ENCODE results near the gene TNMD.

Gene TNMD

GRCh38 chrX:100591256-100592051 is 6.7 kb downstream of the TNMD start:
- no peak overlapping the region for H3K4me2 ChIP-seq (ENCODE audit: low read depth, low read length, poor library complexity, severe bottlenecking)
- no peaks in the 10 kb centered on the region for H3K9me3 ChIP-seq (ENCODE audit: insufficient read depth, low read depth, low read length)
- TF ChIP-seq EZH2phosphoT487 (IDR thresholded peaks at IDR 0.05; ENCODE audit: borderline replicate concordance) = no peak
- TF ChIP-seq, protein P1, sequence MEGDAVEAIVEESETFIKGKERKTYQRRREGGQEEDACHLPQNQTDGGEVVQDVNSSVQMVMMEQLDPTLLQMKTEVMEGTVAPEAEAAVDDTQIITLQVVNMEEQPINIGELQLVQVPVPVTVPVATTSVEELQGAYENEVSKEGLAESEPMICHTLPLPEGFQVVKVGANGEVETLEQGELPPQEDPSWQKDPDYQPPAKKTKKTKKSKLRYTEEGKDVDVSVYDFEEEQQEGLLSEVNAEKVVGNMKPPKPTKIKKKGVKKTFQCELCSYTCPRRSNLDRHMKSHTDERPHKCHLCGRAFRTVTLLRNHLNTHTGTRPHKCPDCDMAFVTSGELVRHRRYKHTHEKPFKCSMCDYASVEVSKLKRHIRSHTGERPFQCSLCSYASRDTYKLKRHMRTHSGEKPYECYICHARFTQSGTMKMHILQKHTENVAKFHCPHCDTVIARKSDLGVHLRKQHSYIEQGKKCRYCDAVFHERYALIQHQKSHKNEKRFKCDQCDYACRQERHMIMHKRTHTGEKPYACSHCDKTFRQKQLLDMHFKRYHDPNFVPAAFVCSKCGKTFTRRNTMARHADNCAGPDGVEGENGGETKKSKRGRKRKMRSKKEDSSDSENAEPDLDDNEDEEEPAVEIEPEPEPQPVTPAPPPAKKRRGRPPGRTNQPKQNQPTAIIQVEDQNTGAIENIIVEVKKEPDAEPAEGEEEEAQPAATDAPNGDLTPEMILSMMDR (conservative IDR thresholded peaks at IDR 0.05; ENCODE audit: low read length) = no peak
- H3F3A ChIP-seq (ENCODE audit: low read depth) = no peaks in the 10 kb centered on the region
- no peaks in the 10 kb centered on the region for H3K27me3 ChIP-seq (ENCODE audit: insufficient read depth, low read length, poor library complexity, severe bottlenecking)
- H3K79me2 ChIP-seq (ENCODE audit: insufficient read depth, low read length) = no peaks in the 10 kb centered on the region
- no peak overlapping the region for H3K4me3 ChIP-seq (ENCODE audit: low read length, poor library complexity, severe bottlenecking)
- H3K9ac ChIP-seq (ENCODE audit: low read depth, low read length, poor library complexity, severe bottlenecking) = no peak overlapping the region
- H3K36me3 ChIP-seq (ENCODE audit: insufficient read depth, low read length) = no peaks in the 10 kb centered on the region
- no peaks in the 10 kb centered on the region for H3K4me1 ChIP-seq (ENCODE audit: insufficient read depth, low read length, poor library complexity, severe bottlenecking)
- H3K9me2 ChIP-seq (replicated peaks; ENCODE audit: low read depth, low read length) = no peaks in the 10 kb centered on the region
- no peaks in the 10 kb centered on the region for H4K20me1 ChIP-seq (ENCODE audit: insufficient read depth, low read length, poor library complexity, severe bottlenecking)
- no peak overlapping the region for H2AFZ ChIP-seq (ENCODE audit: low read length)

DNA sequence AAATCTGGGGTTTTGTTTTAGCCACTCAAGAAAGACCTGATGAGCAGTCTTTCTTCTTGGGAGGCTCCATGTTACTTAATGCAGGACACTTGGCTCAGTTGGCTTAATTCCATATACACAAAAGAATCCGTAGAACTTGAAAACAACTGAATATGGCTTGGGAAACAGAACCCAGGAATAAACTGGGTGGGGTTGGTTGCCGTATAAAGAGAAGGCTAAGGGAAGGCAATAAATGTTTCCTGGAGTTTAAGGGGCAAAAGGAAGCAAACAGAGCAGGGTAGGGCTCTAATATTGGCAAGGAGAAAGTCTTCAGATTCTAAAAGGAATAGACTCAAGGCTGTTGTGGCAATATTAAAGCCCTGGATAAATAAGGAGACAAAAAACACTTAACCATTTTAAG is 8.4 kb downstream of the TNMD start:
- Histone ChIP-seq H3K9ac (ENCODE audit: low read depth, low read length, poor library complexity, severe bottlenecking) (no peak overlapping the region), H3K4me1 (ENCODE audit: insufficient read depth, low read length, poor library complexity, severe bottlenecking) (no peaks in the 10 kb centered on the region), H3K4me2 (ENCODE audit: low read depth, low read length, poor library complexity, severe bottlenecking) (no peak overlapping the region), H2AFZ (ENCODE audit: low read length) (no peak overlapping the region), H4K20me1 (ENCODE audit: insufficient read depth, low read length, poor library complexity, severe bottlenecking) (no peaks in the 10 kb centered on the region), H3K9me3 (ENCODE audit: insufficient read depth, low read depth, low read length) (no peaks in the 10 kb centered on the region), H3K4me3 (ENCODE audit: low read length, poor library complexity, severe bottlenecking) (no peak overlapping the region), H3K9me2 (replicated peaks; ENCODE audit: low read depth, low read length) (no peaks in the 10 kb centered on the region), H3K27me3 (ENCODE audit: insufficient read depth, low read length, poor library complexity, severe bottlenecking) (no peaks in the 10 kb centered on the region), H3K36me3 (ENCODE audit: insufficient read depth, low read length) (no peaks in the 10 kb centered on the region), H3F3A (ENCODE audit: low read depth) (no peaks in the 10 kb centered on the region), H3K79me2 (ENCODE audit: insufficient read depth, low read length) (no peaks in the 10 kb centered on the region)
- TF ChIP-seq EZH2phosphoT487 (IDR thresholded peaks at IDR 0.05; ENCODE audit: borderline replicate concordance) = no peak
- TF ChIP-seq, protein P1 (conservative IDR thresholded peaks at IDR 0.05; ENCODE audit: low read length) = no peak

DNA sequence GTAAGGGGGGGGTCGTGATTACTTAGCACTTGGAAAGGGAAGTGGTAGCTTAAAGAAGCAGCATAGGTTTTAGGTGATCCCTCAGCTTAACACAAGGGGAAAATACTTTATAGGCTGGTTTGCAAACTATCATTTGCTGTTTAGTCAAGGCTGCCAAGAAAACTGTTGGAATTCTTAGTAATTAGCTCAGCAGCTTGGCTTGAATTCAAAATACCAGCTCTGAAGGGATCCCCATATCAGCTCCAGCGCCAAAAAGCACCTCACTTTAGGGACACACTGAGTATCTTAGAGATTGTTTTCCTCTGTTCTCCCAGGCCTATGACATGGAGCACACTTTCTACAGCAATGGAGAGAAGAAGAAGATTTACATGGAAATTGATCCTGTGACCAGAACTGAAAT is 8.8 kb downstream of the TNMD start:
- Histone ChIP-seq H3K4me2 (ENCODE audit: low read depth, low read length, poor library complexity, severe bottlenecking) (no peak overlapping the region), H3F3A (ENCODE audit: low read depth) (no peaks in the 10 kb centered on the region), H3K9me2 (replicated peaks; ENCODE audit: low read depth, low read length) (no peaks in the 10 kb centered on the region), H4K20me1 (ENCODE audit: insufficient read depth, low read length, poor library complexity, severe bottlenecking) (no peaks in the 10 kb centered on the region), H3K9ac (ENCODE audit: low read depth, low read length, poor library complexity, severe bottlenecking) (no peak overlapping the region), H3K9me3 (ENCODE audit: insufficient read depth, low read depth, low read length) (no peaks in the 10 kb centered on the region), H3K36me3 (ENCODE audit: insufficient read depth, low read length) (no peaks in the 10 kb centered on the region), H3K4me3 (ENCODE audit: low read length, poor library complexity, severe bottlenecking) (no peak overlapping the region), H3K79me2 (ENCODE audit: insufficient read depth, low read length) (no peaks in the 10 kb centered on the region), H3K27me3 (ENCODE audit: insufficient read depth, low read length, poor library complexity, severe bottlenecking) (no peaks in the 10 kb centered on the region), H3K4me1 (ENCODE audit: insufficient read depth, low read length, poor library complexity, severe bottlenecking) (no peaks in the 10 kb centered on the region), H2AFZ (ENCODE audit: low read length) (no peak overlapping the region)
- TF ChIP-seq, protein P1 (conservative IDR thresholded peaks at IDR 0.05; ENCODE audit: low read length) = no peak
- no peak for TF ChIP-seq EZH2phosphoT487 (IDR thresholded peaks at IDR 0.05; ENCODE audit: borderline replicate concordance)

Data from Loucy (cell line).